Fibroblast of lung (primary cell): ENCODE measurements around the gene CNTNAP1. TPM values are rescaled to one million over a fixed set of nuclear protein-coding genes. Genes with fewer than 3 reads are reported as not detected.

Experiments used
- DNase-seq, 2 donors: peaks; one replicate each; pipeline versions ENCODE4 v3.0.0 to v3.0.0-alpha.2; 2010; ENCODE audit warnings: low read depth in 2 of 2
- H2AFZ ChIP-seq: 2 replicates; pipeline ENCODE4 v1.5.1; 2012; ENCODE audit warnings: low read length, control low read depth, inconsistent platforms
- H3K27ac ChIP-seq: 2 replicates; pipeline ENCODE4 v1.5.1; 2011; ENCODE audit warnings: low read length, control low read depth; ENCODE audit not compliant: insufficient read depth
- H3K27me3 ChIP-seq: 2 replicates; pipeline ENCODE4 v1.5.1; 2011; ENCODE audit warnings: mild to moderate bottlenecking, low read length; ENCODE audit not compliant: control insufficient read depth, insufficient read depth
- H3K36me3 ChIP-seq: 2 replicates; pipeline ENCODE4 v1.5.1; 2011; ENCODE audit warnings: low read length; ENCODE audit not compliant: control insufficient read depth, insufficient read depth
- H3K4me1 ChIP-seq: 2 replicates; pipeline ENCODE4 v1.5.1; 2011; ENCODE audit warnings: low read length; ENCODE audit not compliant: control insufficient read depth, insufficient read depth; ENCODE audit errors: extremely low read depth
- H3K4me2 ChIP-seq: 2 replicates; pipeline ENCODE4 v1.5.1; 2011; ENCODE audit warnings: low read length, control low read depth; ENCODE audit not compliant: insufficient read depth; ENCODE audit errors: extremely low read depth
- H3K4me3 ChIP-seq, 4 experiments: fragments of 200-600 bp in 1 of 4; sonication (generic) in 1 of 4; replicated peaks in 1 of 4; 2 replicates each; pipeline ENCODE4 v1.5.1; 2011 to 2016; ENCODE audit warnings: low read length in 4 of 4, low read depth in 3 of 4, mild to moderate bottlenecking in 3 of 4, control low read depth in 2 of 4, inconsistent platforms in 1 of 4, mixed read lengths in 1 of 4; ENCODE audit not compliant: insufficient read depth in 1 of 4; ENCODE audit errors: control extremely low read depth in 1 of 4
- H3K79me2 ChIP-seq: 2 replicates; pipeline ENCODE4 v1.5.1; 2012; ENCODE audit warnings: mild to moderate bottlenecking, low read length, inconsistent platforms; ENCODE audit not compliant: control insufficient read depth, insufficient read depth
- H3K9ac ChIP-seq: 2 replicates; pipeline ENCODE4 v1.5.1; 2011; ENCODE audit warnings: mild to moderate bottlenecking, low read length, control low read depth; ENCODE audit not compliant: insufficient read depth
- H3K9me3 ChIP-seq: 2 replicates; pipeline ENCODE4 v1.5.1; 2012; ENCODE audit warnings: low read depth, low read length; ENCODE audit not compliant: control insufficient read depth, insufficient read depth
- H4K20me1 ChIP-seq: 2 replicates; pipeline ENCODE4 v1.5.1; 2011; ENCODE audit warnings: low read length; ENCODE audit not compliant: control insufficient read depth, insufficient read depth; ENCODE audit errors: extremely low read depth
- EZH2 ChIP-seq: IDR thresholded peaks from 2 replicates; pipeline ENCODE4 v1.5.1; 2012; ENCODE audit warnings: low read length, control low read depth, mild to moderate bottlenecking; ENCODE audit errors: missing control alignments
- polyA plus RNA-seq, 2 donors: library from polyadenylated mRNA; depleted of rRNA in 1 of 2; stranded (reverse) in 1 of 2; unstranded in 1 of 2; fragments of >200 nt; gene quantifications; 2 replicates each; pipeline ENCODE4 v1.2.1, GENCODE V29; 2011 to 2012; ENCODE audit warnings: missing spikeins in 1 of 2
- total RNA-seq: library from RNA; depleted of rRNA; stranded (reverse); fragments of >200 nt; gene quantifications from 2 replicates; pipeline ENCODE4 v1.2.1, GENCODE V29; 2014
- TF ChIP-seq, protein P1 (sequence below), 2 donors: IDR thresholded peaks in 1 of 2; conservative IDR thresholded peaks in 1 of 2; 1 replicate in 1 of 2; 2 replicates in 1 of 2; pipeline ENCODE4 v1.5.1; 2011 to 2012; ENCODE audit warnings: low read length in 2 of 2, control low read depth in 1 of 2, inconsistent platforms in 1 of 2, low read depth in 1 of 2, mild to moderate bottlenecking in 1 of 2

Gene CNTNAP1
- total and polyA plus RNA-seq, 2 donors (not counting 1 experiment from before 2014, with no cell fraction given): 39.4 to 40.1 TPM

DNA sequence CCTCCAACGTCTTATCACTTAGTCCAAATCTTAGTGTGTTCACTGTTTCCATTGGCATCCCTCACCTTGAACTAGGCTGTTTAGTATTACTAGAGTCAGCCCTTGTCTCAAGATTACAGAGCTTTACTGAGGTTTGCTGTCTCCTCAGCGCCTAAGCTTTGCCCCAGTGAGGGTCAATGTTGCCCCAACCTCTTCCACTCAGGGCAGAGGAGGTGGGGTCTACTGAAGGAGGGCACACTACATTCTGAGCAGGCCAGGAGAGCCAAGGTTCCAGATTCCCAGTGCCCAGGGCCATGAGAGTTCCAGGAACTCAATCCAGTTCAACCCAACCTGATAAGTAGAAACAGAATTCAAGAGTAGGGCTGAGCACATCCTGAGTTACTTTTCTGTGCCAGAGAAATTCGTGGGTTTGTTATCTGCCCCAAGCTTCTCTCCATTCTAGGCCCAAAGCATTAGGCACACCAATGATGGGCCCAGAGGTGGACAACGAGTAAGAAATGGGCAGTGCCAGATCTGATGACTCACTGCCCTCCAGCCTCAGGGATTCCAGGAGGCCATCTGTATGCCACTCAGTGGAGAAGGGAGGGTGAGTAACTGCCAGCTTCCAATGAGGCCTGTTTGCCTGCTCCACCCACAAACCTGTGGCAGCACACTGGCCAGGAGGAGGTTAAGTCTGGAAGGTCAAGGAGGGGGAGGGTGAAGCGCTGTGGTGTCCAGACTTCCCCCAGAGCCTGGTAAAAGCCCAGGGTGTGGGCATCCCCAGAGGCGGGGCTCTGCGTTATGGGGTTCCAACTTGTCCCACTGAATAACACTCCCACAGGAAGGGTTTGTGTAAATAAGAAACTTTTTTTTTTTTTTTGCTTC lies 15.0 kb upstream of the CNTNAP1 start:
- H4K20me1 ChIP-seq: no peaks in the 10 kb centered on the region
- H3K4me2 ChIP-seq: no peak overlapping the region
- no peak overlapping the region for H2AFZ ChIP-seq
- no peak overlapping the region for H3K9ac ChIP-seq
- H3K4me3 ChIP-seq: no peak overlapping the region
- DNase-seq: peak; percentile 77 to 81
- peaks cover 13% of the 10 kb centered on the region for H3K4me1 ChIP-seq
- peaks cover 35% of the 10 kb centered on the region for H3K36me3 ChIP-seq
- no peaks in the 10 kb centered on the region for H3K27me3 ChIP-seq
- TF ChIP-seq, protein P1, sequence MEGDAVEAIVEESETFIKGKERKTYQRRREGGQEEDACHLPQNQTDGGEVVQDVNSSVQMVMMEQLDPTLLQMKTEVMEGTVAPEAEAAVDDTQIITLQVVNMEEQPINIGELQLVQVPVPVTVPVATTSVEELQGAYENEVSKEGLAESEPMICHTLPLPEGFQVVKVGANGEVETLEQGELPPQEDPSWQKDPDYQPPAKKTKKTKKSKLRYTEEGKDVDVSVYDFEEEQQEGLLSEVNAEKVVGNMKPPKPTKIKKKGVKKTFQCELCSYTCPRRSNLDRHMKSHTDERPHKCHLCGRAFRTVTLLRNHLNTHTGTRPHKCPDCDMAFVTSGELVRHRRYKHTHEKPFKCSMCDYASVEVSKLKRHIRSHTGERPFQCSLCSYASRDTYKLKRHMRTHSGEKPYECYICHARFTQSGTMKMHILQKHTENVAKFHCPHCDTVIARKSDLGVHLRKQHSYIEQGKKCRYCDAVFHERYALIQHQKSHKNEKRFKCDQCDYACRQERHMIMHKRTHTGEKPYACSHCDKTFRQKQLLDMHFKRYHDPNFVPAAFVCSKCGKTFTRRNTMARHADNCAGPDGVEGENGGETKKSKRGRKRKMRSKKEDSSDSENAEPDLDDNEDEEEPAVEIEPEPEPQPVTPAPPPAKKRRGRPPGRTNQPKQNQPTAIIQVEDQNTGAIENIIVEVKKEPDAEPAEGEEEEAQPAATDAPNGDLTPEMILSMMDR (conservative IDR thresholded peaks at IDR 0.05 in 1 of 2, IDR thresholded peaks at IDR 0.05 in 1 of 2; ENCODE audit: low read depth in 1 of 2, low read length in 2 of 2): no peak
- no peak for TF ChIP-seq EZH2
- peak overlapping the region; percentile 49 for H3K27ac ChIP-seq
- H3K79me2 ChIP-seq: no peaks in the 10 kb centered on the region
- no peaks in the 10 kb centered on the region for H3K9me3 ChIP-seq

DNA sequence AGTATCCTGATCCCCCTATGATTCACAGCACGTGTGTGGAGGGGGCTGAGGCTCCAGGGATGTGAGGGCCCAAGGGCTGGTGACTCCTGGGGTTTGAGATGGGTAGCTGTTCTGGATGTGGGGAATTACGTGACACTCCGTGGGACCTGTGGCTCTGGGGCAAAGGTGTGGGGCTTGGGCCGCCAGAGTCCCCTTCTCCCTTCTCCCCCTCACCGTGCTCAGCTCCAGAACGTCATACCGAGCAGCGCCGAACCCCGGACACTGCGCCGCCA lies 12.7 kb upstream of the CNTNAP1 start:
- no peaks in the 10 kb centered on the region for H4K20me1 ChIP-seq
- H3K9ac ChIP-seq: no peak overlapping the region
- H3K36me3 ChIP-seq: peaks cover 41% of the 10 kb centered on the region
- H3K9me3 ChIP-seq: no peaks in the 10 kb centered on the region
- DNase-seq: no peak
- peaks cover 24% of the 10 kb centered on the region for H3K4me1 ChIP-seq
- no peak overlapping the region for H2AFZ ChIP-seq
- peaks cover 4% of the 10 kb centered on the region for H3K79me2 ChIP-seq
- no peaks in the 10 kb centered on the region for H3K27me3 ChIP-seq
- TF ChIP-seq, protein P1 (conservative IDR thresholded peaks at IDR 0.05 in 1 of 2, IDR thresholded peaks at IDR 0.05 in 1 of 2; ENCODE audit: low read depth in 1 of 2, low read length in 2 of 2): no peak
- TF ChIP-seq EZH2: no peak
- H3K4me3 ChIP-seq: no peak overlapping the region
- no peak overlapping the region for H3K4me2 ChIP-seq
- H3K27ac ChIP-seq: no peak overlapping the region

- H3K4me1 ChIP-seq: peaks cover 24% of the 10 kb centered on the region
- H3K4me3 ChIP-seq: no peak overlapping the region
- peaks cover 41% of the 10 kb centered on the region for H3K36me3 ChIP-seq
- no peaks in the 10 kb centered on the region for H3K9me3 ChIP-seq
- no peak overlapping the region for H3K4me2 ChIP-seq
- TF ChIP-seq EZH2: no peak
- TF ChIP-seq, protein P1 (conservative IDR thresholded peaks at IDR 0.05 in 1 of 2, IDR thresholded peaks at IDR 0.05 in 1 of 2; ENCODE audit: low read depth in 1 of 2, low read length in 2 of 2): no peak
- H3K27ac ChIP-seq: no peak overlapping the region
- no peak for DNase-seq
- no peaks in the 10 kb centered on the region for H4K20me1 ChIP-seq
- H3K9ac ChIP-seq: no peak overlapping the region
- peaks cover 9% of the 10 kb centered on the region for H3K79me2 ChIP-seq
- no peak overlapping the region for H2AFZ ChIP-seq
- no peaks in the 10 kb centered on the region for H3K27me3 ChIP-seq
Measured at GRCh38 chr17:42669977-42670788, 12.1 kb upstream of the CNTNAP1 start.
